A549 (cell line): ENCODE measurements around the gene SCYL1. TPM values are rescaled to one million over a fixed set of nuclear protein-coding genes. Genes with fewer than 3 reads are reported as not detected.

Experiments used
- ATAC-seq, 2 experiments: fragments of 200-7000 bp in 1 of 2; fragments of >200 bp in 1 of 2; cut with Nextera tagmentation in 1 of 2; cut with Tn5 transposase in 1 of 2; 3 replicates each; pipeline versions ENCODE4 v1.8.0 to v1.9.1; 2018 to 2020; ENCODE audit warnings: mild to moderate bottlenecking in 1 of 2, moderate library complexity in 1 of 2
- CTCF ChIA-PET: fragments of 300-600 bp; sonication (Branson Sonifier 250); formaldehyde crosslinking; extraction: SDS; loops from one replicate; lab custom pipeline; 2021; ENCODE audit warnings: antibody characterized with exemption, inconsistent platforms; lab: Yijun Ruan, JAX
- POLR2A ChIA-PET: fragments of 350-600 bp; formaldehyde crosslinking; extraction: SDS; loops from one replicate; lab custom pipeline; 2021; ENCODE audit warnings: antibody characterized with exemption, inconsistent platforms; lab: Yijun Ruan, JAX
- DNase-seq, 2 experiments: peaks; one replicate each; pipeline versions ENCODE4 v3.0.0 to v3.0.0-alpha.2; 2011 to 2016; ENCODE audit warnings: low read depth in 1 of 2, low spot score in 1 of 2
- FAIRE-seq: peaks from 2 replicates; lab custom pipeline; 2011; peaks lifted over from hg19 to GRCh38; lab: Jason Lieb, UNC
- H3K27ac ChIP-seq, 2 experiments: fragments of >200 bp; sonication (Bioruptor Twin); formaldehyde crosslinking; 3 replicates each; pipeline ENCODE4 v1.5.1; 2016 to 2017
- H3K4me1 ChIP-seq: fragments of >200 bp; sonication (Bioruptor Twin); formaldehyde crosslinking; 3 replicates; pipeline ENCODE4 v1.6.1; 2016
- H3K4me2 ChIP-seq: fragments of >200 bp; sonication (Bioruptor Twin); formaldehyde crosslinking; 3 replicates; pipeline ENCODE4 v1.6.1; 2016
- H3K4me3 ChIP-seq: fragments of >200 bp; sonication (Bioruptor Twin); formaldehyde crosslinking; 3 replicates; pipeline ENCODE4 v1.5.1; 2016
- H3K9me3 ChIP-seq: fragments of >200 bp; sonication (Bioruptor Twin); formaldehyde crosslinking; 3 replicates; pipeline ENCODE4 v1.6.1; 2016
- BHLHE40 ChIP-seq: IDR thresholded peaks from 2 replicates; pipeline ENCODE4 v1.6.1; 2012; ENCODE audit warnings: low read depth, low read length, inconsistent platforms
- CBX8 ChIP-seq: fragments of 200-600 bp; sonication (generic); IDR thresholded peaks from 2 replicates; pipeline ENCODE4 v1.6.1; 2016
- CHD2 ChIP-seq: fragments of 150-350 bp; IDR thresholded peaks from 2 replicates; pipeline ENCODE4 v1.6.1; 2014; ENCODE audit warnings: low read length; ENCODE audit not compliant: partially characterized antibody
- FOXS1 ChIP-seq: fragments of 250-450 bp; sonication (Bioruptor Pico); IDR thresholded peaks from 2 replicates; pipeline ENCODE4 v1.5.0; 2020; ENCODE audit warnings: mild to moderate bottlenecking, moderate library complexity
- GATA3 ChIP-seq: IDR thresholded peaks from 2 replicates; pipeline ENCODE4 v1.6.1; 2012; ENCODE audit warnings: borderline replicate concordance
- HDAC2 ChIP-seq: fragments of 200-600 bp; sonication (generic); IDR thresholded peaks from 2 replicates; pipeline ENCODE4 v1.6.1; 2016
- JUN ChIP-seq, 2 experiments: fragments of >200 bp; sonication (Bioruptor Twin); formaldehyde crosslinking; IDR thresholded peaks; 2 replicates in 1 of 2; 3 replicates in 1 of 2; pipeline ENCODE4 v1.6.1; 2016 to 2017
- MAX ChIP-seq: IDR thresholded peaks from 2 replicates; pipeline ENCODE4 v1.6.1; 2012
- NPAS2 ChIP-seq: fragments of 250-450 bp; sonication (Bioruptor Pico); IDR thresholded peaks from 2 replicates; pipeline ENCODE4 v1.8.0; 2022; ENCODE audit warnings: mild to moderate bottlenecking, moderate library complexity, borderline replicate concordance
- POLR2AphosphoS2 ChIP-seq: conservative IDR thresholded peaks from 2 replicates; pipeline ENCODE4 v1.6.1; 2012; ENCODE audit warnings: low read length, improper control_type of control experiment, inconsistent platforms
- RAD21 ChIP-seq, 2 experiments: fragments of >200 bp in 1 of 2; sonication (Bioruptor Twin) in 1 of 2; formaldehyde crosslinking in 1 of 2; IDR thresholded peaks in 1 of 2; conservative IDR thresholded peaks in 1 of 2; 2 replicates in 1 of 2; 3 replicates in 1 of 2; pipeline ENCODE4 v1.6.1; 2012 to 2018; ENCODE audit warnings: inconsistent platforms in 1 of 2
- RCOR1 ChIP-seq: fragments of 150-350 bp; IDR thresholded peaks from 2 replicates; pipeline ENCODE4 v1.6.1; 2014; ENCODE audit warnings: antibody characterized with exemption, low read length, low read depth
- RFX5 ChIP-seq: fragments of 450-650 bp; IDR thresholded peaks from 2 replicates; pipeline ENCODE4 v1.7.1; 2014; ENCODE audit warnings: antibody characterized with exemption, mild to moderate bottlenecking, moderate library complexity
- TFCP2L1 ChIP-seq: fragments of 250-450 bp; sonication (Bioruptor Pico); IDR thresholded peaks from 2 replicates; pipeline ENCODE4 v1.5.0; 2021; ENCODE audit warnings: mild to moderate bottlenecking
- WGBS: methylation state at CpG from one replicate; pipeline ENCODE4 v1.1.6; 2017; ENCODE audit errors: missing lambda C conversion rate; 5-methylcytosine and 5-hydroxymethylcytosine counted together
- polyA plus RNA-seq, 4 experiments: library from polyadenylated mRNA; depleted of rRNA in 3 of 4; stranded (reverse); fragments of >200 nt; fragmentation: RNase III in 1 of 4; extraction: RNeasy Plus Mini Kit Qiagen cat#74134 plus additional on column Dnase treatment in 1 of 4; gene quantifications; 2 replicates in 3 of 4; 3 replicates in 1 of 4; pipeline ENCODE4 v1.2.3, GENCODE V29; 2011 to 2017
- TF ChIP-seq, protein P1 (sequence below): fragments of 250-450 bp; sonication (Bioruptor Pico); IDR thresholded peaks from 2 replicates; pipeline ENCODE4 v1.5.0; 2021; ENCODE audit warnings: mild to moderate bottlenecking, moderate library complexity, borderline replicate concordance
- TF ChIP-seq, protein P2 (sequence below): fragments of >200 bp; sonication (Bioruptor Twin); formaldehyde crosslinking; IDR thresholded peaks from 3 replicates; pipeline ENCODE4 v1.6.1; 2016
- TF ChIP-seq, protein P3 (sequence below): fragments of 200-600 bp; sonication (generic); IDR thresholded peaks from 2 replicates; pipeline ENCODE4 v1.6.1; 2016; ENCODE audit warnings: antibody characterized with exemption, mild to moderate bottlenecking, moderate library complexity

Gene SCYL1
- polyA plus RNA-seq, 2 of the 4 experiments (the other 2 are of a cell fraction) = 30.8 to 46.8 TPM

- TF ChIP-seq, protein P1, sequence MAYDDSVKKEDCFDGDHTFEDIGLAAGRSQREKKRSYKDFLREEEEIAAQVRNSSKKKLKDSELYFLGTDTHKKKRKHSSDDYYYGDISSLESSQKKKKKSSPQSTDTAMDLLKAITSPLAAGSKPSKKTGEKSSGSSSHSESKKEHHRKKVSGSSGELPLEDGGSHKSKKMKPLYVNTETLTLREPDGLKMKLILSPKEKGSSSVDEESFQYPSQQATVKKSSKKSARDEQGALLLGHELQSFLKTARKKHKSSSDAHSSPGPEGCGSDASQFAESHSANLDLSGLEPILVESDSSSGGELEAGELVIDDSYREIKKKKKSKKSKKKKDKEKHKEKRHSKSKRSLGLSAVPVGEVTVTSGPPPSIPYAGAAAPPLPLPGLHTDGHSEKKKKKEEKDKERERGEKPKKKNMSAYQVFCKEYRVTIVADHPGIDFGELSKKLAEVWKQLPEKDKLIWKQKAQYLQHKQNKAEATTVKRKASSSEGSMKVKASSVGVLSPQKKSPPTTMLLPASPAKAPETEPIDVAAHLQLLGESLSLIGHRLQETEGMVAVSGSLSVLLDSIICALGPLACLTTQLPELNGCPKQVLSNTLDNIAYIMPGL (CRISPR knock-in tag) = no peak
Observed at GRCh38 chr11:65538232-65538914, 13.5 kb downstream of the SCYL1 start (continued).

DNA sequence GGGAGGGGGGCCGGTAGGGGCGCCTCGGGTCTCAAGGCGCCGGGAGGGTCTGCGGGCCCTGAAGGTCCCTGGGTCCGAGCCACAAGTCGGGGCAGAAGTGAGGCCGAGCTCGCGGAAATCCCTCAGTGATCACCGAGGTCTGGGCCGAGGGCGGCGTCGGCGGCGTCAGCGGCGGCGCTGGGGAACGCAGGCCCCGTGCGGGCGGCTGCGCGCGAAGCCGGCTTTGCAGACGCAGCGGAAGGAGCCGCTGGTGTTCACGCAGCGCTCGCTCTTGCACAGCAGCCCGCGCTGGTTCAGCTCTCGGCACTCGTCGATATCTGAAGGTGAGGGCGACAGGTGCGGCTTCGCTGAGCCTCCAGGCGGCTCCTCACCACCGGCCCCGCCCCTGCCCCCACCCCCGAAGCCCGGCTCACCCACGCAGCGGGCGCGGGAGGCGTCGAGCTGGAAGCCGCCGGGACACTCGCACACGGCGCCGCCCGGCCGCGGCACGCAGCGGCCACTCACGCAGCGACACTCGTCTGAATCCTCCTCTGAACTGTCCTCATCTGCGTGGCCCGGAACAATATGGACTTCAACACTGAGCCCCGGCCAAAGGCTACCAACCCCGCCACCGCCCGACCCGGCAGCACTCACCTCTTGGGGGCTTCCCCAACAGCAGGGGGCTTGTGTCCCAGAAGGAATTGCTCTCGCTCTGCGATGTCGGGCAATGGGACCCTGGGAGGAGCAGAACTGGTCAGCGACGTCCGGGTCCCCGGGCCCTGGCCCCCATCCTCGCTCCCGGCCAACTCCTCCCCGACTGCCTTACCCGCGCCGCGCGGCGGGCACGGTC is 14.2 kb downstream of the SCYL1 start:
- no peak overlapping the region for H3K4me3 ChIP-seq

GRCh38 chr11:65539744-65540289 is 14.9 kb downstream of the SCYL1 start:
- no peak for FAIRE-seq
- POLR2A ChIA-PET = interaction anchor here (4.5 kb wide), 1 partner anchor 31 kb away, joined by 23 read pairs; the partner anchor contains the start of gene ZNRD2
- peak; percentile 1 to 61; a peak in 4 of 6 replicates for ATAC-seq

More for the DNA sequence above, 14.2 kb downstream of the SCYL1 start:
- 97% methylated on average over 78 of the region's 92 CpGs for WGBS
- DNase-seq = no peak
- CTCF ChIA-PET = interaction anchor here (0.9 to 15.3 kb wide), 13 partner anchors 8 to 79 kb away, joined by 3 to 393 read pairs (median 26); partner anchors contain the start of genes EHBP1L1, FAM89B, LTBP3 and SCYL1
- Histone ChIP-seq H3K27ac (no peak overlapping the region), H3K4me1 (peaks cover 10% of the 10 kb centered on the region), H3K9me3 (no peaks in the 10 kb centered on the region), H3K4me2 (no peak overlapping the region)
- POLR2A ChIA-PET = interaction anchor here (4.5 kb wide), 1 partner anchor 32 kb away, joined by 23 read pairs; the partner anchor contains the start of gene ZNRD2
- TF ChIP-seq BHLHE40 = no peak
- no peak for TF ChIP-seq CHD2
- no peak for TF ChIP-seq NPAS2 (CRISPR knock-in tag)
- no peak for TF ChIP-seq GATA3
- TF ChIP-seq, protein P2, sequence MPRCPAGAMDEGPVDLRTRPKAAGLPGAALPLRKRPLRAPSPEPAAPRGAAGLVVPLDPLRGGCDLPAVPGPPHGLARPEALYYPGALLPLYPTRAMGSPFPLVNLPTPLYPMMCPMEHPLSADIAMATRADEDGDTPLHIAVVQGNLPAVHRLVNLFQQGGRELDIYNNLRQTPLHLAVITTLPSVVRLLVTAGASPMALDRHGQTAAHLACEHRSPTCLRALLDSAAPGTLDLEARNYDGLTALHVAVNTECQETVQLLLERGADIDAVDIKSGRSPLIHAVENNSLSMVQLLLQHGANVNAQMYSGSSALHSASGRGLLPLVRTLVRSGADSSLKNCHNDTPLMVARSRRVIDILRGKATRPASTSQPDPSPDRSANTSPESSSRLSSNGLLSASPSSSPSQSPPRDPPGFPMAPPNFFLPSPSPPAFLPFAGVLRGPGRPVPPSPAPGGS = no peak
- TF ChIP-seq, protein P1 (CRISPR knock-in tag) = no peak
- no peak for TF ChIP-seq POLR2AphosphoS2
- TF ChIP-seq, all 56 proteins: peak for 0
- no peak for FAIRE-seq
- no peak for ATAC-seq

More at GRCh38 chr11:65539744-65540289, 14.9 kb downstream of the SCYL1 start:
- Histone ChIP-seq H3K4me1 (peaks cover 10% of the 10 kb centered on the region), H3K4me3 (peak overlapping the region; percentile 32), H3K27ac (peak overlapping the region; percentile 66 to 88; a peak in 4 of 6 replicates), H3K4me2 (peak overlapping the region; percentile 73), H3K9me3 (no peaks in the 10 kb centered on the region)
- CTCF ChIA-PET = interaction anchor here (0.9 to 15.3 kb wide), 19 partner anchors 9 to 152 kb away, joined by 3 to 393 read pairs (median 11); partner anchors contain the start of genes EHBP1L1, FAM89B, KCNK7 and LTBP3
- DNase-seq = no peak
- TF ChIP-seq BHLHE40 (no peak), RAD21 (conservative IDR thresholded peaks at IDR 0.05 in 1 of 2, IDR thresholded peaks at IDR 0.05 in 1 of 2) (no peak), TFCP2L1 (CRISPR knock-in tag) (no peak), FOXS1 (CRISPR knock-in tag) (no peak), RFX5 (no peak), MAX (no peak), CBX8 (no peak), HDAC2 (no peak), POLR2AphosphoS2 (no peak), RCOR1 (no peak), JUN (IDR thresholded peaks at IDR 0.05) (no peak)
- TF ChIP-seq, protein P3, sequence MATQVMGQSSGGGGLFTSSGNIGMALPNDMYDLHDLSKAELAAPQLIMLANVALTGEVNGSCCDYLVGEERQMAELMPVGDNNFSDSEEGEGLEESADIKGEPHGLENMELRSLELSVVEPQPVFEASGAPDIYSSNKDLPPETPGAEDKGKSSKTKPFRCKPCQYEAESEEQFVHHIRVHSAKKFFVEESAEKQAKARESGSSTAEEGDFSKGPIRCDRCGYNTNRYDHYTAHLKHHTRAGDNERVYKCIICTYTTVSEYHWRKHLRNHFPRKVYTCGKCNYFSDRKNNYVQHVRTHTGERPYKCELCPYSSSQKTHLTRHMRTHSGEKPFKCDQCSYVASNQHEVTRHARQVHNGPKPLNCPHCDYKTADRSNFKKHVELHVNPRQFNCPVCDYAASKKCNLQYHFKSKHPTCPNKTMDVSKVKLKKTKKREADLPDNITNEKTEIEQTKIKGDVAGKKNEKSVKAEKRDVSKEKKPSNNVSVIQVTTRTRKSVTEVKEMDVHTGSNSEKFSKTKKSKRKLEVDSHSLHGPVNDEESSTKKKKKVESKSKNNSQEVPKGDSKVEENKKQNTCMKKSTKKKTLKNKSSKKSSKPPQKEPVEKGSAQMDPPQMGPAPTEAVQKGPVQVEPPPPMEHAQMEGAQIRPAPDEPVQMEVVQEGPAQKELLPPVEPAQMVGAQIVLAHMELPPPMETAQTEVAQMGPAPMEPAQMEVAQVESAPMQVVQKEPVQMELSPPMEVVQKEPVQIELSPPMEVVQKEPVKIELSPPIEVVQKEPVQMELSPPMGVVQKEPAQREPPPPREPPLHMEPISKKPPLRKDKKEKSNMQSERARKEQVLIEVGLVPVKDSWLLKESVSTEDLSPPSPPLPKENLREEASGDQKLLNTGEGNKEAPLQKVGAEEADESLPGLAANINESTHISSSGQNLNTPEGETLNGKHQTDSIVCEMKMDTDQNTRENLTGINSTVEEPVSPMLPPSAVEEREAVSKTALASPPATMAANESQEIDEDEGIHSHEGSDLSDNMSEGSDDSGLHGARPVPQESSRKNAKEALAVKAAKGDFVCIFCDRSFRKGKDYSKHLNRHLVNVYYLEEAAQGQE = no peak
- WGBS = 88% methylated on average over 32 of the region's 60 CpGs
